ENCODE data around the gene XRN1.
"Not testable (repeated sequence)": the region's sequence is repeated elsewhere in the genome, so short reads cannot be mapped to it uniquely, and the experiment has no call there.

XRN1 gene

DNA sequence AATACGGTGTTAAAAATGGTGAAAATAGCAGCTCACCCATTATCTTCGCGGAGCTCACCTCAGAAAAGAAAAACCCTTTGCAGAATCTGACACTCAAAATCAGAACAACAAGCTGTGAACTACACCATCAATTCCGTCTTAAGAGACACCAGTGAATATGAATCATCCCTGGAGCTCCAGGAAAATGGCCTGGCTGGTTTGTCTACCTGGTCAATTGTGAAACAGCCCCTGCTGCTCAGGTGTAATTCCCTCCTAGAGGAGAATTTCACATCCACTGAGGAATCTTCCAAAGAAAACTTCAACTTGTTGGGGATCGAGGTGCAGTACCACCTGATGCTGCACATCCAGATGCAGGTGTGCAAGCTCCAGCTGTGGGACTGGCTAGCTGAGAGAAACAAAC lies 3.0 kb upstream of the XRN1 start:
- H3K4me3 ChIP-seq (ENCODE audit: low read depth, low read length) = no peak overlapping the region
- TF ChIP-seq, protein P1, sequence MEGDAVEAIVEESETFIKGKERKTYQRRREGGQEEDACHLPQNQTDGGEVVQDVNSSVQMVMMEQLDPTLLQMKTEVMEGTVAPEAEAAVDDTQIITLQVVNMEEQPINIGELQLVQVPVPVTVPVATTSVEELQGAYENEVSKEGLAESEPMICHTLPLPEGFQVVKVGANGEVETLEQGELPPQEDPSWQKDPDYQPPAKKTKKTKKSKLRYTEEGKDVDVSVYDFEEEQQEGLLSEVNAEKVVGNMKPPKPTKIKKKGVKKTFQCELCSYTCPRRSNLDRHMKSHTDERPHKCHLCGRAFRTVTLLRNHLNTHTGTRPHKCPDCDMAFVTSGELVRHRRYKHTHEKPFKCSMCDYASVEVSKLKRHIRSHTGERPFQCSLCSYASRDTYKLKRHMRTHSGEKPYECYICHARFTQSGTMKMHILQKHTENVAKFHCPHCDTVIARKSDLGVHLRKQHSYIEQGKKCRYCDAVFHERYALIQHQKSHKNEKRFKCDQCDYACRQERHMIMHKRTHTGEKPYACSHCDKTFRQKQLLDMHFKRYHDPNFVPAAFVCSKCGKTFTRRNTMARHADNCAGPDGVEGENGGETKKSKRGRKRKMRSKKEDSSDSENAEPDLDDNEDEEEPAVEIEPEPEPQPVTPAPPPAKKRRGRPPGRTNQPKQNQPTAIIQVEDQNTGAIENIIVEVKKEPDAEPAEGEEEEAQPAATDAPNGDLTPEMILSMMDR (IDR thresholded peaks at IDR 0.05; ENCODE audit: control insufficient read depth, extremely low read depth, insufficient read depth) = no peak
- no peak for DNase-seq (ENCODE audit: low read depth)

DNA sequence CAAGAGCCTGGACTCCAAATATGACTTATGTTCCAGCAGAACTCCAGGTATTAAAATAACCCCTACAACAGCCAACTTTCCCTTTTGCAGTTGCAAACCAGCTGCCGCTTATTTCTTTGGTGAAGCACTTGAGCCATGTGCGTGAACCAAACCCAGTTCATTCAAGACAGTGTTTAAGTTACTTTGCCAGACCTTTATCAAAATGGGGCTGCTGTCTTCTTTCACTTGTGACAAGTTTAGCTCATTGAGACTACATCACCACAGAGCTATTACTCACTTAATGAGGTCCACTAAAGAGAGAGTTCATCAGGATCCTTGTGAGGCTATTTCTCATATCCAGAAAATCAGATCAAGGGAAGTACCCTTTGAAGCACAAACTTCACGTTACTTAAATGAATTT lies 2.4 kb upstream of the XRN1 start:
- TF ChIP-seq, protein P1 (IDR thresholded peaks at IDR 0.05; ENCODE audit: control insufficient read depth, extremely low read depth, insufficient read depth) = no peak
- DNase-seq (ENCODE audit: low read depth) = no peak
- H3K4me3 ChIP-seq (ENCODE audit: low read depth, low read length) = no peak overlapping the region

DNA sequence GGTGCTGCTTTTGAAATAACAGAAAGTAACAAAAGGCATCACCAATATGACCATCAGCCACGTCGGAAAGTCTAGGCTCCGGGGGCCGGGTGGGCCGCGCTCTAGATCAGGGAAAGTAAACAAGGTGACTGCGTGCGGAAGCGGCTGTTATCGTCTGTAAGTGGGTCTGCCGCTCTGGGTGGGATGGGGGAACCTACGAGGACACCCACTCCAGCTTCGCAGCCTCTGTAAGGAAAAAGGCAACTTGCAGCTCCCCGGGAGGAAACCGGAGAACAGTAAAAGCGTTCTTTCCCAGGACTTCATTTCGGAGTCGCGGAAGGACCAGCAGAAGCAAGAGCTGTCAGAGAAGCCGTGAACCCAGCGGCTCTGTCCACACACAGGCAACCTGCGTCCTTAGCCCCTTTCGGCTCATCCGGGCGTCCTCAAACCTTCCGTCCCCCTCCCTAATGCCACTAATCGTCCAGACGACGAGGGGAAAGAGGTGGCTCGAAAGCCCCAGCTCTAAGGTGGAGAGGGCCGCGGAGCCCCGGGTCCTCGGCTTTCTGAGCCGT lies 461 bp downstream of the XRN1 start:
- H3K4me3 ChIP-seq (ENCODE audit: low read depth, low read length) = peak overlapping the region; percentile 82
- TF ChIP-seq, protein P1 (IDR thresholded peaks at IDR 0.05; ENCODE audit: control insufficient read depth, extremely low read depth, insufficient read depth) = no peak
- peak; percentile 13 for DNase-seq (ENCODE audit: low read depth)

DNA sequence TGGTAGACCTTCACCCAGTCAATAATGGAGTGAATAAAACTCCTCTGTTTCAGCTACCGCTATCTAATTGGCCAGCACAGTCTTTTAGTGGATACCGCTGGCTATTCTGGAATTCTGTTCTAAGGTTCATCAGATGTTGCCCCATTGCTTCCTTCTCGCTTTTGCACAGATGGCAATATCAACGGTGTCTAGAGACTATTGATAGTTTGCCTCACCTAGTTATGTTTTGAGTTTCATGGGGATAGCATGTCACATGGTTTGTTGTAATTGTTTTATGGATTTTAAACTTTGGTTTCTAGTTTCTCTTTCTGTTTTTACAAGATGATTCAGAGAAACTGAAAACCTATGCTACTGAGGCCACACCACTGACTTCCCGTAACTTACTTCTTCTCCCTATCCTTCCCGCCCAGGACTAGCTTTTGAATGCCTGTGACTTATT lies 2.0 kb downstream of the XRN1 start:
- H3K4me3 ChIP-seq (ENCODE audit: low read depth, low read length) = no peak overlapping the region

DNA sequence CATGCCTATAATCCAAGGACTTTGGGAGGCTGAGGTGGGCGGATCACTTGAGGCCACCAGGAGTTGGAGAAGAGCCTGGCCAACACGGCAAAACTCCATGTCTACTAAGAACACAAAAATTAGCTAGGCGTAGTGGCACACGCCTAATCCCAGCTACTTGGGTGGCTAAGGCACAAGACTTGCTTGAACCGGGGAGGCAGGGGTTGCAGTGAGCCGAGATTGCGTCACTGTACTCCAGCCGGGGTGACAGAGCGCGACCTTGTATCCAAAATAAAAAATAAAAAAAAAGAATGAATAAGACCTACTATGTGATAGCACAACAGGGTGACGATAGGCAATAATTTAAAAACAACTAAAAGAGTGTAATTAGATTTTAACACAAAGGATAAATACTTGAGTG lies 3.5 kb downstream of the XRN1 start:
- TF ChIP-seq, protein P1 (IDR thresholded peaks at IDR 0.05; ENCODE audit: control insufficient read depth, extremely low read depth, insufficient read depth) = no peak
- DNase-seq (ENCODE audit: low read depth) = no peak
- no peak overlapping the region for H3K4me3 ChIP-seq (ENCODE audit: low read depth, low read length)

More for the DNA sequence above, 2.0 kb downstream of the XRN1 start:
- TF ChIP-seq, protein P1 (IDR thresholded peaks at IDR 0.05; ENCODE audit: control insufficient read depth, extremely low read depth, insufficient read depth) = no peak
- DNase-seq (ENCODE audit: low read depth) = no peak

DNA sequence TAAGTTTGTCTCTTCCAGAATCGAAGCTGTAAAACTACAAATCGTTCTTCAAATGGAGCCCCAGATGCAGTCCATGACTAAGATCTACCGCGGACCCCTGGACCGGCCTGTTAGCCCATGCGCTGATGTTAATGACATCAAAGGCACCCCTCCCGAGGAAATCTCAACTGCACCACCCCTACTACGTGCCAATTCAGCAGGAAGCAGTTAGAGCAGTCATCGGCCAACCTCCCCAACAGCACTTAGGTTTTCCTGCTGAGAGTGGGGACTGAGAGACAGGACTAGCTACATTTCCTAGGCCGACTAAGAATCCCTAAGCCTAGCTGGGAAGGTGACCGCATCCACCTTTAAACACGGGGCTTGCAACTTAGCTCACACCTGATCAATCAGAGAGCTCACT lies 4.8 kb downstream of the XRN1 start:
- not testable (repeated sequence) for DNase-seq (ENCODE audit: low read depth)

DNA sequence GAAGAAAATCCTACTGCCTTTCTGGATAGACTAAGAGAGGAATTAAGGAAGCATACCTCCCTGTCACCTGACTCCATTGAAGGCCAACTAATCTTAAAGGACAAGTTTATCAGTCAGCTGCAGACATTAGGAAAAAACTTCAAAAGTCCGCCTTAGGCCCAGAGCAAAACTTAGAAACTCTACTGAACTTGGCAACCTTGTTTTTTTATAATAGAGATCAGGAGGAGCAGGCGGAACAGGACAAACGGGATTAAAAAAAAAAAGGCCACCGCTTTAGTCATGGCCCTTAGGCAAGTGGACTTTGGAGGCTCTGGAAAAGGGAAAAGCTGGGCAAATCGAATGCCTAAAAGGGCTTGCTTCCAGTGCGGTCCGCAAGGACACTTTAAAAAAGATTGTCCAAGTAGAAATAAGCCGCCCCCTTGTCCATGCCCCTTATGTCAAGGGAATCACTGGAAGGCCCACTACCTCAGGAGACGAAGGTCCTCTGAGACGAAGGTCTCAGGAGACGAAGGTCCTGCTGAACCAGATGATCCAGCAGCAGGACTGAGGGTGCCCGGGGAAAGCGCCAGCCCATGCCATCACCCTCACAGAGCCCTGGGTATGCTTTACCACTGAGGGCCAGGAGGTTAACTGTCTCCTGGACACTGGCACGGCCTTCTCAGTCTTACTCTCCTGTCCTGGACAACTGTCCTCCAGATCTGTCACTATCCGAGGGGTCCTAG lies 8.2 kb downstream of the XRN1 start:
- peak; percentile 50 for DNase-seq (ENCODE audit: low read depth)
- 0 out of 2 replicates have a peak overlapping the region, but pooled peaks have one; percentile 9 for H3K4me3 ChIP-seq (ENCODE audit: low read depth, low read length)

More for the DNA sequence above, 4.8 kb downstream of the XRN1 start:
- not testable (repeated sequence) for H3K4me3 ChIP-seq (ENCODE audit: low read depth, low read length)

DNA sequence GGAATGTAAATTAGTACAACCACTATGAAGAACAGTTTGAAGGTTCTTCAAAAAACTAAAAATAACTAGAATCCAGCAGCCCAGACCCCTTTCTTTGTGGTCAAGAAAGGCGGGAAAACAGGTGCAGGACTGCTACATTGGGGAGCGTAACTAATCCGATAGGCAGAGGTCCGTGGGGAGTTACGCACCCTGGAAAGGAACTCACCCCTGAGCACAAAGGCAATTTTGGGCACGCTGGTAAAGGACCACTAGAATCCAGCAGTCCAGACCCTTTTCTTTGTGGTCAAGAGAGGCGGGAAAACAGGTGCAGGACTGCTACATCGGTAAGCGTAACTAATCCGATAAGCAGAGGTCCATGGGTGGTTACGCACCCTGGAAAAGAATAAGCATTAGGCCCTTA lies 9.7 kb downstream of the XRN1 start:
- not testable (repeated sequence) for DNase-seq (ENCODE audit: low read depth); H3K4me3 ChIP-seq (ENCODE audit: low read depth, low read length)
